Thyroid gland (tissue), 4 donors: ENCODE data around the gene PRKD1. TPM values are rescaled to one million over a fixed set of nuclear protein-coding genes. Genes with fewer than 3 reads are reported as not detected.

Experiments used
- DNase-seq, 2 donors: peaks; one replicate each; pipeline ENCODE4 v3.0.0-alpha.2; 2019
- H3K27ac ChIP-seq, 3 donors: fragments of 200-600 bp; sonication (generic); 1 replicate in 2 of 3; 2 replicates in 1 of 3; pipeline ENCODE4 v1.5.1; 2016 to 2019; ENCODE audit warnings: mild to moderate bottlenecking in 1 of 3, moderate library complexity in 1 of 3
- H3K27me3 ChIP-seq: fragments of 200-600 bp; sonication (generic); one replicate; pipeline ENCODE4 v1.5.1; 2019
- H3K36me3 ChIP-seq, 2 donors: fragments of 200-600 bp; sonication (generic); one replicate each; pipeline ENCODE4 v1.5.1; 2016 to 2019
- H3K4me1 ChIP-seq, 2 donors: fragments of 200-600 bp; sonication (generic); one replicate each; pipeline ENCODE4 v1.5.1; 2017 to 2019
- H3K4me3 ChIP-seq, 3 donors: fragments of 200-600 bp; sonication (generic); replicated peaks in 1 of 3; 1 replicate in 2 of 3; 2 replicates in 1 of 3; pipeline ENCODE4 v1.5.1; 2016; ENCODE audit warnings: mild to moderate bottlenecking in 1 of 3
- H3K9me3 ChIP-seq: fragments of 200-600 bp; sonication (generic); one replicate; pipeline ENCODE4 v1.5.1; 2017
- POLR2A ChIP-seq, 2 donors: fragments of 450-650 bp; IDR thresholded peaks; one replicate each; pipeline ENCODE4 v1.6.1; 2017; ENCODE audit warnings: antibody characterized with exemption in 2 of 2, mild to moderate bottlenecking in 2 of 2, moderate library complexity in 1 of 2
- WGBS, 2 donors: methylation state at CpG; one replicate each; pipeline ENCODE4 v1.1.5; 2017; 5-methylcytosine and 5-hydroxymethylcytosine counted together
- intact Hi-C: fragments of 100-400 bp; cut with DNase I; formaldehyde crosslinking; loops from one replicate; pipeline ENCODE4 v1.15.1; 2023
- total RNA-seq, 4 donors: library from RNA; depleted of rRNA; stranded (reverse); fragments of >200 nt; gene quantifications; one replicate each; pipeline ENCODE4 v1.2.3, GENCODE V29; 2016
- TF ChIP-seq, protein P1 (sequence below), 6 experiments: fragments of 200-600 bp in 3 of 6; fragments of 450-650 bp in 3 of 6; sonication (generic) in 3 of 6; IDR thresholded peaks; one replicate each; pipeline ENCODE4 v1.5.1; 2016 to 2019; ENCODE audit warnings: antibody characterized with exemption in 6 of 6, mild to moderate bottlenecking in 2 of 6, inconsistent platforms in 1 of 6, moderate library complexity in 1 of 6

Gene PRKD1
- total RNA-seq, 4 donors from 2014 or later = 12.7 to 17.4 (median 14.3) TPM

GRCh38 chr14:29798108-29798663 lies 129.5 kb downstream of the PRKD1 start:
- intact Hi-C loops = no loop called here
- no peaks in the 10 kb centered on the region for H3K9me3 ChIP-seq
- no peak for DNase-seq
- H3K36me3 ChIP-seq = no peaks in the 10 kb centered on the region
- H3K27ac ChIP-seq = no peak overlapping the region
- no peak overlapping the region for H3K4me3 ChIP-seq
- peaks cover 0 to 2% of the 10 kb centered on the region in 2 donors for H3K4me1 ChIP-seq
- TF ChIP-seq POLR2A (IDR thresholded peaks at IDR 0.05) = no peak
- TF ChIP-seq, protein P1, sequence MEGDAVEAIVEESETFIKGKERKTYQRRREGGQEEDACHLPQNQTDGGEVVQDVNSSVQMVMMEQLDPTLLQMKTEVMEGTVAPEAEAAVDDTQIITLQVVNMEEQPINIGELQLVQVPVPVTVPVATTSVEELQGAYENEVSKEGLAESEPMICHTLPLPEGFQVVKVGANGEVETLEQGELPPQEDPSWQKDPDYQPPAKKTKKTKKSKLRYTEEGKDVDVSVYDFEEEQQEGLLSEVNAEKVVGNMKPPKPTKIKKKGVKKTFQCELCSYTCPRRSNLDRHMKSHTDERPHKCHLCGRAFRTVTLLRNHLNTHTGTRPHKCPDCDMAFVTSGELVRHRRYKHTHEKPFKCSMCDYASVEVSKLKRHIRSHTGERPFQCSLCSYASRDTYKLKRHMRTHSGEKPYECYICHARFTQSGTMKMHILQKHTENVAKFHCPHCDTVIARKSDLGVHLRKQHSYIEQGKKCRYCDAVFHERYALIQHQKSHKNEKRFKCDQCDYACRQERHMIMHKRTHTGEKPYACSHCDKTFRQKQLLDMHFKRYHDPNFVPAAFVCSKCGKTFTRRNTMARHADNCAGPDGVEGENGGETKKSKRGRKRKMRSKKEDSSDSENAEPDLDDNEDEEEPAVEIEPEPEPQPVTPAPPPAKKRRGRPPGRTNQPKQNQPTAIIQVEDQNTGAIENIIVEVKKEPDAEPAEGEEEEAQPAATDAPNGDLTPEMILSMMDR (IDR thresholded peaks at IDR 0.05) = no peak
- 93 to 99% methylated on average over 2 of the region's 2 CpGs for WGBS, 2 donors
- no peaks in the 10 kb centered on the region for H3K27me3 ChIP-seq

DNA sequence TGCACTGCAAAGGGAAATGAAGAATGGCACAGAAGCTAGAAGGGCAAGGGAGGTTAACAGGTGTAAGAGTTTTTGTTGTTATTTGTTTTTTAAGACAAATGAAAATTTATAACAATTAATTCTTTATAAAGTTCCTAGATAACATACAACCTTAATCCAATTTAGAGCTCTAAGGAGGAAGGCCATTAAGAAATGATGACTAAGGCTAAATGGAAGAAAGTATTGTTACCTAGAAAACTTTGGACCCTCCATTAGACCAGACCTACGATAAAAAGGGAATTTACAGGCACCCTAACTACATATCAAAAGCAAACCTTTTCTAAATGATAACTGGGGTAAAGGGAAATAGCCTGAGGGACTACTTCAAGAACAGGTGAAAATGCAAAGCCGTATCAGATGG lies 130.8 kb downstream of the PRKD1 start:
- TF ChIP-seq POLR2A (IDR thresholded peaks at IDR 0.05) = no peak
- TF ChIP-seq, protein P1 (IDR thresholded peaks at IDR 0.05) = no peak
- Histone ChIP-seq H3K4me3 (no peak overlapping the region), H3K9me3 (no peaks in the 10 kb centered on the region), H3K36me3 (no peaks in the 10 kb centered on the region), H3K27me3 (no peaks in the 10 kb centered on the region), H3K4me1 (no peaks in the 10 kb centered on the region), H3K27ac (no peak overlapping the region)
- 95 to 97% methylated on average over 2 of the region's 2 CpGs for WGBS, 2 donors
- intact Hi-C loops = no loop called here
- no peak for DNase-seq

GRCh38 chr14:29789475-29789874 lies 138.2 kb downstream of the PRKD1 start:
- no peak for DNase-seq
- Histone ChIP-seq H3K9me3 (no peaks in the 10 kb centered on the region), H3K27me3 (no peaks in the 10 kb centered on the region), H3K4me1 (no peaks in the 10 kb centered on the region), H3K27ac (no peak overlapping the region), H3K4me3 (no peak overlapping the region), H3K36me3 (no peaks in the 10 kb centered on the region)
- TF ChIP-seq POLR2A (IDR thresholded peaks at IDR 0.05) = no peak
- TF ChIP-seq, protein P1 (IDR thresholded peaks at IDR 0.05) = no peak
- WGBS, 2 donors = 93 to 95% methylated on average over 2 of the region's 2 CpGs
- intact Hi-C loops = no loop called here

- WGBS, 2 donors = 71 to 95% methylated on average over 2 of the region's 2 CpGs
- no peaks in the 10 kb centered on the region for H3K4me1 ChIP-seq
- TF ChIP-seq, protein P1 (IDR thresholded peaks at IDR 0.05) = no peak
- H3K4me3 ChIP-seq = no peak overlapping the region
- intact Hi-C loops = no loop called here
- DNase-seq = no peak
- H3K27me3 ChIP-seq = no peaks in the 10 kb centered on the region
- H3K27ac ChIP-seq = no peak overlapping the region
- H3K36me3 ChIP-seq = no peaks in the 10 kb centered on the region
- H3K9me3 ChIP-seq = no peaks in the 10 kb centered on the region
Observed at GRCh38 chr14:29788093-29788492, 139.6 kb downstream of the PRKD1 start.

DNA sequence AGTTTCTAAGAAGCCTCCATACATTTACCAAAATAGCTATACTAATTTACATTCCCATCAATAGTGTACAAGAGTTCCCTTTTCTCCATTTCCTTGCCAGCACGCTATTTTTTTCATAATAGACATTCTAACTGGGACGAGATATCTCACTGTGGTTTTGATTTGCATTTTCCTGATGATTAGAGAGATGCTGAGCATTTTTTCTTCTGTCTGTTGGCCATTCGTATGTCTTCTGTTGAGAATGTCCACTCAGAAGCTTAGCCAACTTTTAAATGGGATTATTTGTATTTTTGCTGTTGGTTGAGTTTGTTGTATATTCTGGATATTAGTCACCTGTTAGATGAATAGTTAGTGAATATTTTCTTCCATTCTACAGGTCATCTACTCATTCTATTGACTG lies 144.1 kb downstream of the PRKD1 start:
- DNase-seq = no peak
- intact Hi-C loops = no loop called here

More for the DNA sequence above, 144.1 kb downstream of the PRKD1 start:
- TF ChIP-seq, protein P1 (IDR thresholded peaks at IDR 0.05) = no peak
- no peak for TF ChIP-seq POLR2A (IDR thresholded peaks at IDR 0.05)
- Histone ChIP-seq H3K4me3 (no peak overlapping the region), H3K4me1 (no peaks in the 10 kb centered on the region), H3K27ac (no peak overlapping the region), H3K27me3 (no peaks in the 10 kb centered on the region), H3K9me3 (no peaks in the 10 kb centered on the region), H3K36me3 (no peaks in the 10 kb centered on the region)
- 89 to 90% methylated on average over 3 of the region's 3 CpGs for WGBS, 2 donors
